Vagina (tissue), 2 donors: ENCODE results near the gene CARHSP1.

Source experiments
- CTCF ChIP-seq, 3 experiments: fragments of 450-650 bp in 2 of 3; fragments of 200-600 bp in 1 of 3; sonication (generic) in 1 of 3; IDR thresholded peaks; one replicate each; pipeline ENCODE4 v1.5.1; 2017 to 2019; ENCODE audit warnings: antibody characterized with exemption in 3 of 3, mild to moderate bottlenecking in 2 of 3, moderate library complexity in 2 of 3
- POLR2A ChIP-seq, 2 donors: fragments of 450-650 bp; IDR thresholded peaks; one replicate each; pipeline ENCODE4 v1.6.1; 2017; ENCODE audit warnings: antibody characterized with exemption in 2 of 2, mild to moderate bottlenecking in 2 of 2, moderate library complexity in 2 of 2

GRCh38 chr16:8915722-8916301, 47.0 kb upstream of the CARHSP1 start:
- no peak for TF ChIP-seq CTCF (IDR thresholded peaks at IDR 0.05)
- no peak for TF ChIP-seq POLR2A (IDR thresholded peaks at IDR 0.05)
